Neuronal stem cell (in vitro differentiated cells): ENCODE data around the gene TSPEAR.
A peak's percentile ranks its signal among the peaks of the same experiment; 100 is the strongest.
"Not testable (repeated sequence)": the region's sequence is repeated elsewhere in the genome, so short reads cannot be mapped to it uniquely, and the experiment has no call there.

Experiments used
- DNase-seq: peaks from one replicate; pipeline ENCODE4 v3.0.0-alpha.2; 2013; ENCODE audit warnings: low spot score
- H2AFZ ChIP-seq: one replicate; pipeline ENCODE4 v1.6.1; 2013; ENCODE audit warnings: mild to moderate bottlenecking, low read length, inconsistent platforms
- H2AK5ac ChIP-seq: 2 replicates; pipeline ENCODE4 v1.6.1; 2013; ENCODE audit warnings: low read depth, mild to moderate bottlenecking, inconsistent platforms, low read length, moderate library complexity, mixed read lengths
- H2BK120ac ChIP-seq: 2 replicates; pipeline ENCODE4 v1.6.1; 2013; ENCODE audit warnings: low read depth, mild to moderate bottlenecking, inconsistent platforms, low read length, moderate library complexity, mixed read lengths
- H2BK12ac ChIP-seq: one replicate; pipeline ENCODE4 v1.6.1; 2013; ENCODE audit warnings: low read length, inconsistent platforms
- H2BK15ac ChIP-seq: 2 replicates; pipeline ENCODE4 v1.6.1; 2013; ENCODE audit warnings: mild to moderate bottlenecking, low read length, inconsistent platforms, mixed read lengths
- H2BK5ac ChIP-seq: one replicate; pipeline ENCODE4 v1.6.1; 2013; ENCODE audit warnings: inconsistent platforms, mild to moderate bottlenecking, low read length, moderate library complexity
- H3K14ac ChIP-seq: one replicate; pipeline ENCODE4 v1.6.1; 2013; ENCODE audit warnings: low read length, inconsistent platforms
- H3K18ac ChIP-seq: 2 replicates; pipeline ENCODE4 v1.6.1; 2013; ENCODE audit warnings: low read length, inconsistent platforms
- H3K23ac ChIP-seq: 2 replicates; pipeline ENCODE4 v1.6.1; 2013; ENCODE audit warnings: low read depth, mild to moderate bottlenecking, mixed read lengths, low read length, inconsistent platforms; ENCODE audit not compliant: poor library complexity
- H3K27ac ChIP-seq: replicated peaks from 3 replicates; pipeline ENCODE4 v1.5.1; 2013; ENCODE audit warnings: low read length, inconsistent platforms
- H3K27me3 ChIP-seq, 3 experiments: 2 replicates each; pipeline ENCODE4 v1.6.1; 2013; ENCODE audit warnings: low read length in 3 of 3, mild to moderate bottlenecking in 2 of 3, inconsistent platforms in 1 of 3, low read depth in 1 of 3, mixed read lengths in 1 of 3, moderate library complexity in 1 of 3; ENCODE audit not compliant: control insufficient read depth in 3 of 3, insufficient read depth in 3 of 3
- H3K36me3 ChIP-seq, 2 donors: replicated peaks in 1 of 2; 2 replicates each; pipeline ENCODE4 v1.6.1; 2013; ENCODE audit warnings: low read length in 2 of 2; ENCODE audit not compliant: control insufficient read depth in 2 of 2, insufficient read depth in 2 of 2
- H3K4ac ChIP-seq: 2 replicates; pipeline ENCODE4 v1.6.1; 2013; ENCODE audit warnings: inconsistent platforms, mild to moderate bottlenecking, low read length, moderate library complexity
- H3K4me1 ChIP-seq, 2 donors: 1 replicate in 1 of 2; 2 replicates in 1 of 2; pipeline ENCODE4 v1.6.1; 2013; ENCODE audit warnings: low read length in 2 of 2, low read depth in 1 of 2; ENCODE audit not compliant: control insufficient read depth in 2 of 2, insufficient read depth in 1 of 2
- H3K4me2 ChIP-seq: one replicate; pipeline ENCODE4 v1.6.1; 2013; ENCODE audit warnings: mild to moderate bottlenecking, low read length, inconsistent platforms; ENCODE audit not compliant: insufficient read depth, poor library complexity, severe bottlenecking
- H3K4me3 ChIP-seq, 2 donors: 2 replicates each; pipeline ENCODE4 v1.5.1; 2013; ENCODE audit warnings: low read length in 2 of 2, mild to moderate bottlenecking in 2 of 2, inconsistent platforms in 1 of 2, moderate library complexity in 1 of 2
- H3K79me1 ChIP-seq: one replicate; pipeline ENCODE4 v1.6.1; 2013; ENCODE audit warnings: low read depth, mild to moderate bottlenecking, inconsistent platforms, low read length, moderate library complexity
- H3K9ac ChIP-seq: one replicate; pipeline ENCODE4 v1.6.1; 2013; ENCODE audit warnings: mild to moderate bottlenecking, low read depth, low read length, inconsistent platforms; ENCODE audit not compliant: poor library complexity
- H3K9me3 ChIP-seq, 2 donors: replicated peaks in 1 of 2; 2 replicates each; pipeline versions ENCODE3 to v1.6.1; 2013; ENCODE audit warnings: low read length in 2 of 2, mild to moderate bottlenecking in 2 of 2, inconsistent platforms in 1 of 2, low read depth in 1 of 2, mixed read lengths in 1 of 2, moderate library complexity in 1 of 2; ENCODE audit not compliant: control insufficient read depth in 2 of 2, insufficient read depth in 1 of 2
- H4K8ac ChIP-seq: one replicate; pipeline ENCODE4 v1.6.1; 2013; ENCODE audit warnings: low read depth, mild to moderate bottlenecking, inconsistent platforms, low read length, moderate library complexity
- H4K91ac ChIP-seq: one replicate; pipeline ENCODE4 v1.6.1; 2013; ENCODE audit warnings: low read length, low read depth, mild to moderate bottlenecking, inconsistent platforms; ENCODE audit not compliant: poor library complexity
- WGBS, 2 donors: extraction: QIAGEN DNeasy Blood & Tissue Kit; methylation state at CpG; one replicate each; pipeline ENCODE4 v1.1.7; 2013; ENCODE audit warnings: missing lambda C conversion rate in 2 of 2, mixed read lengths in 1 of 2; ENCODE audit not compliant: insufficient read length in 2 of 2, insufficient replicate concordance in 1 of 2; ENCODE audit errors: extremely low coverage in 2 of 2; 5-methylcytosine and 5-hydroxymethylcytosine counted together

The TSPEAR gene

GRCh38 chr21:44697811-44698734, 13.3 kb downstream of the TSPEAR start:
- peaks cover 11 to 16% of the 10 kb centered on the region in 2 donors for H3K4me1 ChIP-seq
- no peaks in the 10 kb centered on the region for H3K9me3 ChIP-seq
- H3K4me3 ChIP-seq: no peak overlapping the region
- no peak overlapping the region for H2BK5ac ChIP-seq
- H3K27me3 ChIP-seq: peaks cover 0 to 54% (median 0%) of the 10 kb centered on the region in 3 experiments
- H3K23ac ChIP-seq: peak overlapping the region; percentile 53
- DNase-seq: no peak
- no peak overlapping the region for H3K4me2 ChIP-seq
- H2BK12ac ChIP-seq: peak overlapping the region; percentile 93
- peak overlapping the region; percentile 82 for H3K18ac ChIP-seq
- peak overlapping the region; percentile 68 for H3K9ac ChIP-seq
- H2BK15ac ChIP-seq: peak overlapping the region; percentile 45
- H3K79me1 ChIP-seq: no peaks in the 10 kb centered on the region
- H2BK120ac ChIP-seq: no peak overlapping the region
- peak overlapping the region; percentile 73 for H3K14ac ChIP-seq
- peak overlapping the region; percentile 96 for H2AK5ac ChIP-seq
- H4K91ac ChIP-seq: no peak overlapping the region
- no peak overlapping the region for H3K4ac ChIP-seq
- no peaks in the 10 kb centered on the region for H3K36me3 ChIP-seq
- H2AFZ ChIP-seq: peak overlapping the region; percentile 43
- no CpG with 5 or more reads among the region's 35 CpGs for WGBS, 2 donors
- H4K8ac ChIP-seq: no peak overlapping the region
- no peak overlapping the region for H3K27ac ChIP-seq

DNA sequence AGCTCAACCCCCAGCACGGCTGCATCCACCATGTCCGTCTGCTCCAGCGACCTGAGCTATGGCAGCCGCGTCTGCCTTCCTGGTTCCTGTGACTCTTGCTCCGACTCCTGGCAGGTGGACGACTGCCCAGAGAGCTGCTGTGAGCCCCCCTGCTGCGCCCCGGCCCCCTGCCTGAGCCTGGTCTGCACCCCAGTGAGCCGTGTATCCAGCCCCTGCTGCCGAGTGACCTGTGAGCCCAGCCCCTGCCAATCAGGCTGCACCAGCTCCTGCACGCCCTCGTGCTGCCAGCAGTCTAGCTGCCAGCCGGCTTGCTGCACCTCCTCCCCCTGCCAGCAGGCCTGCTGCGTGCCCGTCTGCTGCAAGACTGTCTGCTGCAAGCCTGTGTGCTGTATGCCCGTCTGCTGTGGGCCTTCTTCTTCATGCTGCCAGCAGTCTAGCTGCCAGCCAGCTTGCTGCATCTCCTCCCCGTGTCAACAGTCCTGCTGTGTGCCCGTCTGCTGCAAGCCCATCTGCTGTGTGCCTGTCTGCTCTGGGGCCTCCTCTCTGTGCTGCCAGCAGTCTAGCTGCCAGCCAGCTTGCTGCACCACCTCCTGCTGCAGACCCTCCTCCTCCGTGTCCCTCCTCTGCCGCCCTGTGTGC, 14.1 kb downstream of the TSPEAR start, which contains the start of gene KRTAP10-12:
KRTAP10-12 (plus strand) TSS at position 1 of the 639 bp plus-strand sequence; CDS start at position 31, 30 bp downstream.
- Histone ChIP-seq H3K18ac (peak within 1 kb of the TSS; percentile 61), H2AK5ac (peak within 1 kb of the TSS; percentile 8), H3K14ac (peak within 1 kb of the TSS; percentile 59), H2BK15ac (peak within 1 kb of the TSS; percentile 45), H3K27me3 (peaks cover 0 to 47% (median 0%) of the 10 kb centered on the region in 3 experiments), H3K23ac (peak within 1 kb of the TSS; percentile 53), H3K4me1 (peaks cover 11 to 16% of the 10 kb centered on the region in 2 donors), H2AFZ (peak within 1 kb of the TSS; percentile 43), H3K9ac (peak within 1 kb of the TSS; percentile 33)
- WGBS, 2 donors: no CpG with 5 or more reads among the region's 21 CpGs
- not testable (repeated sequence) for H3K4me3 ChIP-seq, DNase-seq, H3K4me2 ChIP-seq, H3K36me3 ChIP-seq, H2BK12ac ChIP-seq, H3K4ac ChIP-seq, H3K79me1 ChIP-seq, H2BK5ac ChIP-seq, H2BK120ac ChIP-seq, H4K8ac ChIP-seq, H3K27ac ChIP-seq, H4K91ac ChIP-seq, H3K9me3 ChIP-seq

- Histone ChIP-seq H3K18ac (no peak overlapping the region), H2BK5ac (no peak overlapping the region), H3K9ac (no peak overlapping the region), H3K36me3 (no peaks in the 10 kb centered on the region), H3K27me3 (peaks cover 0 to 39% (median 0%) of the 10 kb centered on the region in 3 experiments), H3K9me3 (peaks cover 0 to 3% of the 10 kb centered on the region in 2 donors), H4K91ac (no peak overlapping the region), H2BK120ac (no peak overlapping the region), H4K8ac (no peak overlapping the region), H3K27ac (no peak overlapping the region), H2BK15ac (no peak overlapping the region), H2AFZ (no peak overlapping the region), H3K4ac (no peak overlapping the region), H3K4me3 (no peak overlapping the region), H3K23ac (no peak overlapping the region), H3K79me1 (no peaks in the 10 kb centered on the region), H3K4me1 (peaks cover 11 to 16% of the 10 kb centered on the region in 2 donors), H2AK5ac (no peak overlapping the region), H3K14ac (no peak overlapping the region), H3K4me2 (no peak overlapping the region), H2BK12ac (no peak overlapping the region)
- DNase-seq: no peak
- no CpG with 5 or more reads among the region's 10 CpGs for WGBS, 2 donors
These were observed 14.8 kb downstream of the TSPEAR start for GRCh38 chr21:44696572-44696971.

DNA sequence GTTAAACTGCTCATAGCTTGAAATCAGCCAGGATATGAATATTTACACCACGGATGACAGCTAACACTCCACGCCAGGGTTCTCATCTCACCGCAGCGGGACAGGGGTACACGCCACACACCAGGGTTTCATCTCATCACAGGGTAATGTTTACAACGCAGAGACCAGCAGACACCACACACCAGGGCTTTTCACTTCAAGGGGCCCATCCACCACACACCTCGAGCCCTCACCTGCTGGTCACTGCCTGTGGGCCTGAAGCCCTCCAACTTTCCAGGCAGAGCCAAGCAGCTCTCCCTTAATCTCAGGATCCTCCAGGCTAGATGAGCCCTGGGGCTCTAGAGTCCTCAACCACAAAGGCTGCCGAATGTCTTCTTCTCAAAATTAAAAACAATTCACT, 15.7 kb downstream of the TSPEAR start:
- Histone ChIP-seq H2BK15ac (no peak overlapping the region), H3K23ac (no peak overlapping the region), H2AK5ac (no peak overlapping the region), H3K27ac (no peak overlapping the region), H3K4me1 (peaks cover 11 to 16% of the 10 kb centered on the region in 2 donors), H2BK12ac (no peak overlapping the region), H3K27me3 (peaks cover 0 to 33% (median 0%) of the 10 kb centered on the region in 3 experiments), H3K14ac (no peak overlapping the region), H3K9me3 (peaks cover 0 to 3% of the 10 kb centered on the region in 2 donors), H4K8ac (no peak overlapping the region), H3K4ac (no peak overlapping the region), H2BK120ac (no peak overlapping the region), H3K9ac (no peak overlapping the region), H4K91ac (no peak overlapping the region), H3K4me2 (no peak overlapping the region), H2BK5ac (no peak overlapping the region), H2AFZ (no peak overlapping the region), H3K36me3 (no peaks in the 10 kb centered on the region), H3K18ac (no peak overlapping the region), H3K4me3 (no peak overlapping the region), H3K79me1 (no peaks in the 10 kb centered on the region)
- no CpG with 5 or more reads among the region's 8 CpGs for WGBS, 2 donors
- DNase-seq: no peak
